Prostate gland (tissue), 2 donors: Measurements from ENCODE around the gene LMBRD1.

ENCODE experiments used
- CTCF ChIP-seq, 4 experiments: fragments of 200-600 bp in 2 of 4; fragments of 450-650 bp in 2 of 4; sonication (generic) in 2 of 4; IDR thresholded peaks; 1 replicate in 3 of 4; 2 replicates in 1 of 4; pipeline ENCODE4 v1.5.1; 2016 to 2019; ENCODE audit warnings: antibody characterized with exemption in 4 of 4, mild to moderate bottlenecking in 2 of 4, moderate library complexity in 2 of 4
- POLR2A ChIP-seq: fragments of 450-650 bp; IDR thresholded peaks from one replicate; pipeline ENCODE4 v1.6.1; 2016; ENCODE audit warnings: antibody characterized with exemption, mild to moderate bottlenecking
- POLR2AphosphoS5 ChIP-seq: sonication (generic); formaldehyde crosslinking; IDR thresholded peaks from one replicate; pipeline ENCODE4 v1.6.1; 2017; ENCODE audit warnings: antibody characterized with exemption

GRCh38 chr6:69827276-69827893, 30.6 kb upstream of the LMBRD1 start:
- no peak for TF ChIP-seq CTCF (IDR thresholded peaks at IDR 0.05)
- no peak for TF ChIP-seq POLR2AphosphoS5
- TF ChIP-seq POLR2A: no peak
